Measurements from ENCODE around the gene GLCE.
"Not testable (repeated sequence)": the region's sequence is repeated elsewhere in the genome, so short reads cannot be mapped to it uniquely, and the experiment has no call there.

GLCE gene

GRCh38 chr15:69150336-69150735, 10.1 kb upstream of the GLCE start:
- H3K27me3 ChIP-seq (ENCODE audit: insufficient read depth, low read length) = peaks cover 12% of the 10 kb centered on the region; the same call in 1 of the 2 replicates
- H3K4me3 ChIP-seq (ENCODE audit: low read length) = no peak overlapping the region
- no peaks in the 10 kb centered on the region; the same call in 1 of the 2 replicates for H3K4me1 ChIP-seq (ENCODE audit: insufficient read depth, low read length)
- no peak overlapping the region for H3K27ac ChIP-seq (ENCODE audit: low read length)
- H3K9me3 ChIP-seq (ENCODE audit: insufficient read depth, low read depth, low read length) = no peaks in the 10 kb centered on the region
- no peaks in the 10 kb centered on the region for H3K36me3 ChIP-seq (ENCODE audit: insufficient read depth, low read depth, low read length)
- H3K9ac ChIP-seq (ENCODE audit: low read depth, low read length) = no peak overlapping the region

- Histone ChIP-seq H3K9ac (ENCODE audit: low read depth, low read length) (no peak overlapping the region), H3K9me3 (ENCODE audit: insufficient read depth, low read depth, low read length) (no peaks in the 10 kb centered on the region), H3K4me3 (ENCODE audit: low read length) (no peak overlapping the region), H3K36me3 (ENCODE audit: insufficient read depth, low read depth, low read length) (no peaks in the 10 kb centered on the region), H3K4me1 (ENCODE audit: insufficient read depth, low read length) (no peaks in the 10 kb centered on the region; the same call in 1 of the 2 replicates), H3K27me3 (ENCODE audit: insufficient read depth, low read length) (peaks cover 12% of the 10 kb centered on the region; the same call in 1 of the 2 replicates), H3K27ac (ENCODE audit: low read length) (no peak overlapping the region)
Observed at GRCh38 chr15:69150841-69151240, 9.6 kb upstream of the GLCE start.

GRCh38 chr15:69153046-69153445, 7.4 kb upstream of the GLCE start:
- Histone ChIP-seq H3K27me3 (ENCODE audit: insufficient read depth, low read length) (peaks cover 12% of the 10 kb centered on the region; the same call in 1 of the 2 replicates), H3K36me3 (ENCODE audit: insufficient read depth, low read depth, low read length) (no peaks in the 10 kb centered on the region), H3K9me3 (ENCODE audit: insufficient read depth, low read depth, low read length) (no peaks in the 10 kb centered on the region), H3K4me3 (ENCODE audit: low read length) (no peak overlapping the region), H3K4me1 (ENCODE audit: insufficient read depth, low read length) (no peaks in the 10 kb centered on the region), H3K27ac (ENCODE audit: low read length) (no peak overlapping the region), H3K9ac (ENCODE audit: low read depth, low read length) (no peak overlapping the region)

- H3K9ac ChIP-seq (ENCODE audit: low read depth, low read length); H3K36me3 ChIP-seq (ENCODE audit: insufficient read depth, low read depth, low read length); H3K27ac ChIP-seq (ENCODE audit: low read length); H3K4me3 ChIP-seq (ENCODE audit: low read length); H3K9me3 ChIP-seq (ENCODE audit: insufficient read depth, low read depth, low read length); H3K4me1 ChIP-seq (ENCODE audit: insufficient read depth, low read length): not testable (repeated sequence)
- H3K27me3 ChIP-seq (ENCODE audit: insufficient read depth, low read length) = peaks cover 12% of the 10 kb centered on the region; the same call in 1 of the 2 replicates
Observed at GRCh38 chr15:69153587-69153986, 6.8 kb upstream of the GLCE start.

GRCh38 chr15:69154078-69154477, 6.4 kb upstream of the GLCE start:
- Histone ChIP-seq H3K27me3 (ENCODE audit: insufficient read depth, low read length) (peaks cover 12% of the 10 kb centered on the region; the same call in 1 of the 2 replicates), H3K4me1 (ENCODE audit: insufficient read depth, low read length) (no peaks in the 10 kb centered on the region), H3K9me3 (ENCODE audit: insufficient read depth, low read depth, low read length) (no peaks in the 10 kb centered on the region), H3K27ac (ENCODE audit: low read length) (no peak overlapping the region), H3K36me3 (ENCODE audit: insufficient read depth, low read depth, low read length) (no peaks in the 10 kb centered on the region), H3K4me3 (ENCODE audit: low read length) (no peak overlapping the region), H3K9ac (ENCODE audit: low read depth, low read length) (no peak overlapping the region)

GRCh38 chr15:69154684-69155083, 5.8 kb upstream of the GLCE start:
- no peak overlapping the region for H3K27ac ChIP-seq (ENCODE audit: low read length)
- no peaks in the 10 kb centered on the region for H3K9me3 ChIP-seq (ENCODE audit: insufficient read depth, low read depth, low read length)
- peaks cover 12% of the 10 kb centered on the region; the same call in 1 of the 2 replicates for H3K27me3 ChIP-seq (ENCODE audit: insufficient read depth, low read length)
- H3K4me1 ChIP-seq (ENCODE audit: insufficient read depth, low read length) = no peaks in the 10 kb centered on the region; the same call in 1 of the 2 replicates
- no peaks in the 10 kb centered on the region for H3K36me3 ChIP-seq (ENCODE audit: insufficient read depth, low read depth, low read length)
- no peak overlapping the region for H3K9ac ChIP-seq (ENCODE audit: low read depth, low read length)
- H3K4me3 ChIP-seq (ENCODE audit: low read length) = no peak overlapping the region

- Histone ChIP-seq H3K4me1 (ENCODE audit: insufficient read depth, low read length) (peaks cover 1% of the 10 kb centered on the region; the same call in 1 of the 2 replicates), H3K36me3 (ENCODE audit: insufficient read depth, low read depth, low read length) (no peaks in the 10 kb centered on the region), H3K27ac (ENCODE audit: low read length) (no peak overlapping the region), H3K9ac (ENCODE audit: low read depth, low read length) (no peak overlapping the region), H3K9me3 (ENCODE audit: insufficient read depth, low read depth, low read length) (no peaks in the 10 kb centered on the region), H3K4me3 (ENCODE audit: low read length) (no peak overlapping the region), H3K27me3 (ENCODE audit: insufficient read depth, low read length) (peaks cover 5% of the 10 kb centered on the region)
Observed at GRCh38 chr15:69156736-69157381, 3.6 kb upstream of the GLCE start.

- no peak overlapping the region for H3K27ac ChIP-seq (ENCODE audit: low read length)
- H3K9me3 ChIP-seq (ENCODE audit: insufficient read depth, low read depth, low read length) = no peaks in the 10 kb centered on the region
- H3K36me3 ChIP-seq (ENCODE audit: insufficient read depth, low read depth, low read length) = no peaks in the 10 kb centered on the region
- H3K4me3 ChIP-seq (ENCODE audit: low read length) = no peak overlapping the region
- no peak overlapping the region for H3K9ac ChIP-seq (ENCODE audit: low read depth, low read length)
- H3K27me3 ChIP-seq (ENCODE audit: insufficient read depth, low read length) = peaks cover 20% of the 10 kb centered on the region
- H3K4me1 ChIP-seq (ENCODE audit: insufficient read depth, low read length) = peaks cover 4% of the 10 kb centered on the region; the same call in 1 of the 2 replicates
Observed at GRCh38 chr15:69158201-69158842, 2.1 kb upstream of the GLCE start.

- no peaks in the 10 kb centered on the region for H3K36me3 ChIP-seq (ENCODE audit: insufficient read depth, low read depth, low read length)
- no peak overlapping the region for H3K9ac ChIP-seq (ENCODE audit: low read depth, low read length)
- peaks cover 4% of the 10 kb centered on the region; the same call in 1 of the 2 replicates for H3K4me1 ChIP-seq (ENCODE audit: insufficient read depth, low read length)
- no peak overlapping the region for H3K4me3 ChIP-seq (ENCODE audit: low read length)
- peaks cover 20% of the 10 kb centered on the region for H3K27me3 ChIP-seq (ENCODE audit: insufficient read depth, low read length)
- no peak overlapping the region for H3K27ac ChIP-seq (ENCODE audit: low read length)
- no peaks in the 10 kb centered on the region for H3K9me3 ChIP-seq (ENCODE audit: insufficient read depth, low read depth, low read length)
Observed at GRCh38 chr15:69158843-69159240, 1.6 kb upstream of the GLCE start.

GRCh38 chr15:69159805-69160140, 662 bp upstream of the GLCE start:
- Histone ChIP-seq H3K4me3 (ENCODE audit: low read length) (peak overlapping the region; percentile 89), H3K4me1 (ENCODE audit: insufficient read depth, low read length) (peaks cover 4% of the 10 kb centered on the region; the same call in 1 of the 2 replicates), H3K27ac (ENCODE audit: low read length) (peak overlapping the region; percentile 26), H3K9me3 (ENCODE audit: insufficient read depth, low read depth, low read length) (no peaks in the 10 kb centered on the region), H3K9ac (ENCODE audit: low read depth, low read length) (peak overlapping the region; percentile 72; the same call in 1 of the 2 replicates), H3K27me3 (ENCODE audit: insufficient read depth, low read length) (peaks cover 20% of the 10 kb centered on the region), H3K36me3 (ENCODE audit: insufficient read depth, low read depth, low read length) (no peaks in the 10 kb centered on the region)

- Histone ChIP-seq H3K27ac (ENCODE audit: low read length) (no peak overlapping the region), H3K4me3 (ENCODE audit: low read length) (peak overlapping the region; percentile 89)
Observed at GRCh38 chr15:69161079-69161877, 843 bp downstream of the GLCE start.

More at GRCh38 chr15:69161079-69161877, 843 bp downstream of the GLCE start:
- H3K27me3 ChIP-seq (ENCODE audit: insufficient read depth, low read length) = peaks cover 20% of the 10 kb centered on the region
- peak overlapping the region; percentile 80; the same call in 1 of the 2 replicates for H3K9ac ChIP-seq (ENCODE audit: low read depth, low read length)
- no peaks in the 10 kb centered on the region for H3K36me3 ChIP-seq (ENCODE audit: insufficient read depth, low read depth, low read length)
- H3K9me3 ChIP-seq (ENCODE audit: insufficient read depth, low read depth, low read length) = no peaks in the 10 kb centered on the region
- peaks cover 4% of the 10 kb centered on the region; the same call in 1 of the 2 replicates for H3K4me1 ChIP-seq (ENCODE audit: insufficient read depth, low read length)

Measured in iPS-20b (cell line).